Lower lobe of right lung (tissue), 2 donors: ENCODE measurements around the gene DKK3. TPM values are rescaled to one million over a fixed set of nuclear protein-coding genes. Genes with fewer than 3 reads are reported as not detected.

ENCODE experiments used
- ATAC-seq, 2 donors: fragments of 200-7000 bp; cut with Tn5 transposase; one replicate each; pipeline ENCODE4 v1.9.1; 2020 to 2022; ENCODE audit warnings: mild to moderate bottlenecking in 2 of 2, moderate library complexity in 2 of 2
- DNase-seq: peaks from one replicate; pipeline ENCODE4 v3.0.0-alpha.2; 2020
- H3K27ac ChIP-seq: fragments of 200-600 bp; one replicate; pipeline ENCODE4 v1.8.0; 2022
- H3K27me3 ChIP-seq: fragments of 200-600 bp; one replicate; pipeline ENCODE4 v1.8.0; 2022; ENCODE audit warnings: low read depth
- H3K36me3 ChIP-seq: fragments of 200-600 bp; one replicate; pipeline ENCODE4 v1.8.0; 2022; ENCODE audit warnings: mild to moderate bottlenecking
- H3K4me1 ChIP-seq: fragments of 200-600 bp; one replicate; pipeline ENCODE4 v1.8.0; 2022
- H3K4me3 ChIP-seq: fragments of 200-600 bp; one replicate; pipeline ENCODE4 v1.8.0; 2022; ENCODE audit warnings: mild to moderate bottlenecking
- H3K9me3 ChIP-seq: fragments of 200-600 bp; one replicate; pipeline ENCODE4 v1.8.0; 2022
- intact Hi-C: fragments of 100-400 bp; cut with DNase I; formaldehyde crosslinking; loops from one replicate; pipeline ENCODE4 v1.11.0; 2022
- total RNA-seq: library from RNA; stranded (reverse); fragmentation: NEBNext Ultra II Directional; extraction: Animal tissue kit (Norgen Biotek cat#: 25700); gene quantifications from one replicate; pipeline ENCODE4 v1.2.1, GENCODE V29; 2021
- TF ChIP-seq, protein P1 (sequence below): fragments of 200-600 bp; IDR thresholded peaks from one replicate; pipeline ENCODE4 v1.8.0; 2022; ENCODE audit warnings: antibody characterized with exemption, mild to moderate bottlenecking
- donor health status: DM: no; HTN: yes; CAD: no; lungs with severe emphysema.

Gene DKK3
- total RNA-seq, 1 donor from 2014 or later: 111 TPM

DNA sequence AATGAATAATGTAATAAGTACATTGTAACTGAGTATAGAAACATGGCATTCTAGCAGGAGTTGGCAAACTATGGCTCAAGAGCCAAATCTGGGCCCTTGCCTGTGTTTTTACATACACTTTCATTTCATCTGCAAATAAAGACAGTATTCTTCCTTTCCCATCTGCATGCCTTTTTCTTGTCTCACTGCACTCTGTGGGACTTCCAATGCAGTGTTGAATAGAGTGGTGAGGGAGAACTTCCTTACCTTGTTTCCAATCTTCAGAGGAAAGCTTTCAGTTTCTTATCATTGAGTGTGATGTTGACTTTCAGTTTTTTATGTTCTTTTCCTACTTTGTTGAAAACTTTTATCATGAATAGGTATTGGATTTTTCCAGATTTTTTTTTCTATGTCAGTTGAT is 84.6 kb downstream of the DKK3 start:
- Histone ChIP-seq H3K36me3 (peaks cover 38% of the 10 kb centered on the region), H3K4me1 (no peaks in the 10 kb centered on the region), H3K9me3 (no peaks in the 10 kb centered on the region), H3K27me3 (no peaks in the 10 kb centered on the region), H3K4me3 (no peak overlapping the region), H3K27ac (no peak overlapping the region)
- ATAC-seq (no peak), DNase-seq (no peak)
- intact Hi-C loops: no loop called here
- TF ChIP-seq, protein P1, sequence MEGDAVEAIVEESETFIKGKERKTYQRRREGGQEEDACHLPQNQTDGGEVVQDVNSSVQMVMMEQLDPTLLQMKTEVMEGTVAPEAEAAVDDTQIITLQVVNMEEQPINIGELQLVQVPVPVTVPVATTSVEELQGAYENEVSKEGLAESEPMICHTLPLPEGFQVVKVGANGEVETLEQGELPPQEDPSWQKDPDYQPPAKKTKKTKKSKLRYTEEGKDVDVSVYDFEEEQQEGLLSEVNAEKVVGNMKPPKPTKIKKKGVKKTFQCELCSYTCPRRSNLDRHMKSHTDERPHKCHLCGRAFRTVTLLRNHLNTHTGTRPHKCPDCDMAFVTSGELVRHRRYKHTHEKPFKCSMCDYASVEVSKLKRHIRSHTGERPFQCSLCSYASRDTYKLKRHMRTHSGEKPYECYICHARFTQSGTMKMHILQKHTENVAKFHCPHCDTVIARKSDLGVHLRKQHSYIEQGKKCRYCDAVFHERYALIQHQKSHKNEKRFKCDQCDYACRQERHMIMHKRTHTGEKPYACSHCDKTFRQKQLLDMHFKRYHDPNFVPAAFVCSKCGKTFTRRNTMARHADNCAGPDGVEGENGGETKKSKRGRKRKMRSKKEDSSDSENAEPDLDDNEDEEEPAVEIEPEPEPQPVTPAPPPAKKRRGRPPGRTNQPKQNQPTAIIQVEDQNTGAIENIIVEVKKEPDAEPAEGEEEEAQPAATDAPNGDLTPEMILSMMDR: no peak

DNA sequence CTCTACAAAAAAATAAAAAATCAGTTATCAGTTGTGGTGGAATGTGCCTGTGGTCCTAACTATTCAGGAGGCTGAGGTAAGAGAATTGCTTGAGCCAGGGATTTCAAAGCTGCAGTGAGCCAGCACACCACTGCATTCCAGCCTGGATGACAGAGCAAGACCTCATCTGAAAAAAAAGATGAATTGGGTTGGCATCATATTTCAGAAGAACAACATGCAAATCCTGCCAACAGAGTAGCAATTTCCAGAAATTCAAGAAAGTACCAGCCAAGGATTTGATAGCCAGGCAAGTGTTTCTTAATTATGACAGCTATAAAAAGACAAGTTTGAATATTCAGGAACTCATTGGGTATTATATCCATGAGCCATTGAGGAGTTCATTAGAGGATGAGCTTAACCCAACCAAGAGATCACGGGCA is 91.4 kb downstream of the DKK3 start:
- Histone ChIP-seq H3K27me3 (no peaks in the 10 kb centered on the region), H3K4me1 (no peaks in the 10 kb centered on the region), H3K27ac (no peak overlapping the region), H3K9me3 (no peaks in the 10 kb centered on the region), H3K36me3 (peaks cover 15% of the 10 kb centered on the region), H3K4me3 (no peak overlapping the region)
- intact Hi-C loops: no loop called here
- DNase-seq (no peak), ATAC-seq (no peak)
- TF ChIP-seq, protein P1: no peak

DNA sequence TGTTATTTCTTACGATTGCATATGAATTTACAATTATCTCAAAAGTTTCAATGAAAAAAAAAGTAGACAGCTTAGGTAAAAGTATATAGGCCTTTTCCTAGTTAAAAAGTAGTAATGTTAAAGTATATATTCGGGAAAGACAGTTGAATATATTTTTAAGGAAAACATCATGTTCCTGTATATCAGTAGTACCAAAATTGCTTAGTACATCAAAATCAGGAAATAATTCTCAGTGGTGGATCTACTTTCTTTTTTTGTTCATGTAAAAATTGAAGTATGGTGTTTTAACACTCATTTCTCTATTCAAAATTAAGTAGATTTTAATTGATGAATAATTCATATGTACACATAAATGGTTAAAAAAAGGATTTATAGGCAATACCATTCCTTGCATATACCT is 92.8 kb downstream of the DKK3 start:
- Histone ChIP-seq H3K27me3 (no peaks in the 10 kb centered on the region), H3K27ac (no peak overlapping the region), H3K36me3 (peaks cover 14% of the 10 kb centered on the region), H3K9me3 (no peaks in the 10 kb centered on the region), H3K4me3 (no peak overlapping the region), H3K4me1 (no peaks in the 10 kb centered on the region)
- no peak for ATAC-seq
- intact Hi-C loops: no loop called here
- DNase-seq: no peak
- TF ChIP-seq, protein P1: no peak

DNA sequence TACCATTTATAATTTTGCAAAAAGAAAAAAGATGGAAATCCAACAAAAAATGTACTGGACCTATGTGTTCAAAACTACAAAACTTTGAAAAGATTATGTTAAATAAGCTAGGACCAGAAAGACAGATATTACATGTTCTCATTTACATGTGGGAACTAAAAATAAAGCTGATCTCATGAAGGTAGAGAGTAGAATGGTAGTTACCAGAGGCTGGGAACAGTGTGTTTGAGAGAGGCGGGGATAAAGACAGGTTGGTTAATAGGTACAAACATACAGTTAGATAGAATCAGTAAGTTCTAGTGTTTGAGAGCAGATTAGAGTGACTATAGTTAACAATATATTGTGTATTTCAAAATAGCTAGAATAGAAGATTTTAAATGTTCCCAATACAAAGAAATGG is 95.0 kb downstream of the DKK3 start:
- no peak for DNase-seq
- TF ChIP-seq, protein P1: no peak
- no peaks in the 10 kb centered on the region for H3K9me3 ChIP-seq
- intact Hi-C loops: no loop called here
- no peak for ATAC-seq
- no peak overlapping the region for H3K27ac ChIP-seq
- no peaks in the 10 kb centered on the region for H3K4me1 ChIP-seq
- H3K36me3 ChIP-seq: peaks cover 16% of the 10 kb centered on the region
- no peaks in the 10 kb centered on the region for H3K27me3 ChIP-seq
- no peak overlapping the region for H3K4me3 ChIP-seq

Other genes starting within 250 kb of the DKK3 start
- gene USP47, start 166.7 kb downstream of the DKK3 start, total RNA-seq: 45.2 TPM
- gene MICAL2, start 102.0 kb upstream of the DKK3 start, total RNA-seq: 127 TPM